NB4 (cell line): Measurements from ENCODE around the gene ZNF629.

Experiments
- POLR2A ChIP-seq: IDR thresholded peaks from 2 replicates; pipeline ENCODE4 v1.6.1; 2011; ENCODE audit warnings: mild to moderate bottlenecking; ENCODE audit not compliant: insufficient read length; ENCODE audit errors: extremely low read depth
- TF ChIP-seq, protein P1 (sequence below): IDR thresholded peaks from one replicate; pipeline ENCODE4 v1.5.1; 2012; ENCODE audit warnings: low read depth, low read length
- TF ChIP-seq, protein P2 (sequence below): IDR thresholded peaks from 2 replicates; pipeline ENCODE4 v1.6.1; 2011; ENCODE audit warnings: low read depth, low read length

DNA sequence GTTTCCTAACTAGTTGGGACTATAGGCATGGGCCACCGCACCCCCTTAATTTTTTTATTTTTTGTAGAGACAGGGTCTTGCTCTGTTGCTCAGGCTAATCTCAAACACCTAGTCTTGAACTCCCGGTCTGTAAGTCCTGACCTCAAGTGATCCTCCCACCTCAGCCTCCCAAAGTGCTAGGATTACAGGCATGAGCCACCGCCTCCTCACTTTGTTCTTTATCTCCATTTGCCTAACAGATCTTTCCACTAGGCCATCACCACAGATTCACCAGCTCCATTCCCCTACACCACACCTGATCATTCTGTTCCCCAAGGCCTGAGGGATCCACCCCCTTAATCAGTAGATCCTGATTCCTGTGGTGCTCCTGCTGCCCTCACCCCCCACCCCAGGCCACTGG lies 7.6 kb upstream of the ZNF629 start:
- TF ChIP-seq, protein P1, sequence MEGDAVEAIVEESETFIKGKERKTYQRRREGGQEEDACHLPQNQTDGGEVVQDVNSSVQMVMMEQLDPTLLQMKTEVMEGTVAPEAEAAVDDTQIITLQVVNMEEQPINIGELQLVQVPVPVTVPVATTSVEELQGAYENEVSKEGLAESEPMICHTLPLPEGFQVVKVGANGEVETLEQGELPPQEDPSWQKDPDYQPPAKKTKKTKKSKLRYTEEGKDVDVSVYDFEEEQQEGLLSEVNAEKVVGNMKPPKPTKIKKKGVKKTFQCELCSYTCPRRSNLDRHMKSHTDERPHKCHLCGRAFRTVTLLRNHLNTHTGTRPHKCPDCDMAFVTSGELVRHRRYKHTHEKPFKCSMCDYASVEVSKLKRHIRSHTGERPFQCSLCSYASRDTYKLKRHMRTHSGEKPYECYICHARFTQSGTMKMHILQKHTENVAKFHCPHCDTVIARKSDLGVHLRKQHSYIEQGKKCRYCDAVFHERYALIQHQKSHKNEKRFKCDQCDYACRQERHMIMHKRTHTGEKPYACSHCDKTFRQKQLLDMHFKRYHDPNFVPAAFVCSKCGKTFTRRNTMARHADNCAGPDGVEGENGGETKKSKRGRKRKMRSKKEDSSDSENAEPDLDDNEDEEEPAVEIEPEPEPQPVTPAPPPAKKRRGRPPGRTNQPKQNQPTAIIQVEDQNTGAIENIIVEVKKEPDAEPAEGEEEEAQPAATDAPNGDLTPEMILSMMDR: no peak
- TF ChIP-seq POLR2A: no peak
- TF ChIP-seq, protein P2, sequence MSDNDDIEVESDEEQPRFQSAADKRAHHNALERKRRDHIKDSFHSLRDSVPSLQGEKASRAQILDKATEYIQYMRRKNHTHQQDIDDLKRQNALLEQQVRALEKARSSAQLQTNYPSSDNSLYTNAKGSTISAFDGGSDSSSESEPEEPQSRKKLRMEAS: no peak
